Activated CD4-positive, alpha-beta T cell treated with anti-CD3 and anti-CD28 coated beads, Interleukin-2, amount 50 U/mL, for 16 hours (primary cell): Measurements from ENCODE around the gene WNT9B.

ENCODE experiments used
- DNase-seq: peaks from one replicate; pipeline ENCODE4 v3.0.0-alpha.2; 2020

WNT9B gene

GRCh38 chr17:46851029-46851741, at the start of gene WNT9B:
WNT9B (plus strand) TSS chr17:46851583; CDS start chr17:46851639, 56 bp downstream.
- no peak for DNase-seq

GRCh38 chr17:46802800-46803199, 48.6 kb upstream of the WNT9B start:
- DNase-seq: no peak

GRCh38 chr17:46803544-46803943, 47.8 kb upstream of the WNT9B start:
- no peak for DNase-seq

GRCh38 chr17:46805771-46806170, 45.6 kb upstream of the WNT9B start:
- DNase-seq: no peak

GRCh38 chr17:46809110-46809571, 42.2 kb upstream of the WNT9B start:
- DNase-seq: no peak

- DNase-seq: no peak
Observed at GRCh38 chr17:46810837-46811236, 40.5 kb upstream of the WNT9B start.

GRCh38 chr17:46811978-46812583, 39.3 kb upstream of the WNT9B start:
- no peak for DNase-seq

GRCh38 chr17:46812624-46813318, 38.6 kb upstream of the WNT9B start:
- no peak for DNase-seq

- DNase-seq: no peak
Observed at GRCh38 chr17:46813920-46814319, 37.5 kb upstream of the WNT9B start.

GRCh38 chr17:46814446-46814845, 36.9 kb upstream of the WNT9B start:
- no peak for DNase-seq

GRCh38 chr17:46815474-46816353, 35.7 kb upstream of the WNT9B start:
- DNase-seq: no peak

- no peak for DNase-seq
Observed at GRCh38 chr17:46817151-46817900, 34.1 kb upstream of the WNT9B start.

GRCh38 chr17:46817901-46818209, 33.5 kb upstream of the WNT9B start:
- DNase-seq: no peak

- peak; percentile 50 for DNase-seq
Observed at GRCh38 chr17:46818316-46818928, 33.0 kb upstream of the WNT9B start, which contains the start of gene WNT3. WNT3 (minus strand) TSS chr17:46818692; CDS start chr17:46818597, 95 bp downstream.

- DNase-seq: peak; percentile 18
Observed at GRCh38 chr17:46818929-46819859, 32.2 kb upstream of the WNT9B start.

- DNase-seq: no peak
Observed at GRCh38 chr17:46819906-46820351, 31.5 kb upstream of the WNT9B start.

GRCh38 chr17:46820592-46821450, 30.6 kb upstream of the WNT9B start:
- DNase-seq: no peak

- no peak for DNase-seq
Observed at GRCh38 chr17:46821482-46822387, 29.6 kb upstream of the WNT9B start.
